OCI-LY1 (cell line): ENCODE measurements around the gene EXOSC10.

Experiments used
- H2AFZ ChIP-seq: fragments of 200-600 bp; sonication (generic), shearing (Covaris generic); 2 replicates; pipeline ENCODE4 v1.6.0; 2014; ENCODE audit warnings: antibody characterized with exemption, mild to moderate bottlenecking, low read length
- H3F3A ChIP-seq: fragments of 200-600 bp; sonication (generic), shearing (Covaris generic); 2 replicates; pipeline ENCODE4 v1.6.0; 2014; ENCODE audit warnings: mild to moderate bottlenecking, antibody characterized with exemption, low read length, moderate library complexity; ENCODE audit not compliant: insufficient read depth
- H3K27ac ChIP-seq: fragments of 200-600 bp; sonication (generic); 2 replicates; pipeline ENCODE4 v1.5.1; 2014; ENCODE audit warnings: low read length, mixed run types, mild to moderate bottlenecking, low read depth; ENCODE audit not compliant: poor library complexity, severe bottlenecking
- H3K27me3 ChIP-seq: fragments of 200-600 bp; sonication (generic); 2 replicates; pipeline ENCODE4 v1.6.0; 2014; ENCODE audit warnings: antibody characterized with exemption, mild to moderate bottlenecking, low read length, moderate library complexity; ENCODE audit not compliant: insufficient read depth
- H3K36me3 ChIP-seq: fragments of 200-600 bp; sonication (generic); 2 replicates; pipeline ENCODE4 v1.6.1; 2014; ENCODE audit warnings: mild to moderate bottlenecking, antibody characterized with exemption, low read length, moderate library complexity, mixed read lengths; ENCODE audit not compliant: insufficient read depth
- H3K4me1 ChIP-seq: fragments of 200-600 bp; sonication (generic); 2 replicates; pipeline ENCODE4 v1.5.1; 2014; ENCODE audit warnings: mild to moderate bottlenecking, low read length, moderate library complexity; ENCODE audit not compliant: insufficient read depth, severe bottlenecking
- H3K4me2 ChIP-seq: fragments of 200-600 bp; sonication (generic), shearing (Covaris generic); 2 replicates; pipeline ENCODE4 v1.6.1; 2014; ENCODE audit warnings: low read length
- H3K4me3 ChIP-seq: fragments of 200-600 bp; sonication (generic); 2 replicates; pipeline ENCODE4 v1.5.1; 2014; ENCODE audit warnings: low read length, low read depth, mild to moderate bottlenecking, mixed read lengths; ENCODE audit not compliant: poor library complexity, severe bottlenecking
- H3K79me2 ChIP-seq: fragments of 200-600 bp; shearing (Covaris generic); 2 replicates; pipeline ENCODE4 v1.6.1; 2016; ENCODE audit warnings: mixed run types, low read length, mixed read lengths; ENCODE audit not compliant: insufficient read depth
- H3K9ac ChIP-seq: fragments of 200-600 bp; sonication (generic), shearing (Covaris generic); 2 replicates; pipeline ENCODE4 v1.6.1; 2014; ENCODE audit warnings: mild to moderate bottlenecking, low read length, mixed read lengths
- H3K9me2 ChIP-seq: fragments of 200-600 bp; sonication (generic), shearing (Covaris generic); 2 replicates; pipeline ENCODE4 v1.6.1; 2014; ENCODE audit warnings: low read depth, mild to moderate bottlenecking, low read length, mixed read lengths
- H3K9me3 ChIP-seq: fragments of 200-600 bp; shearing (Covaris generic); 2 replicates; pipeline ENCODE4 v1.6.1; 2014; ENCODE audit warnings: low read length, mixed read lengths
- H4K20me1 ChIP-seq: fragments of 200-600 bp; sonication (generic), shearing (Covaris generic); 2 replicates; pipeline ENCODE4 v1.6.0; 2016; ENCODE audit warnings: mild to moderate bottlenecking, low read length; ENCODE audit not compliant: insufficient read depth
- CTCF ChIP-seq: fragments of 200-600 bp; sonication (generic), shearing (Covaris generic); IDR thresholded peaks from 2 replicates; pipeline ENCODE4 v1.5.1; 2017; ENCODE audit warnings: mild to moderate bottlenecking, antibody characterized with exemption, low read length, moderate library complexity, mixed read lengths
- EZH2 ChIP-seq: fragments of 200-600 bp; sonication (generic), shearing (Covaris generic); IDR thresholded peaks from 2 replicates; pipeline ENCODE4 v1.8.0; 2017; ENCODE audit warnings: borderline replicate concordance, mixed run types, mild to moderate bottlenecking, antibody characterized with exemption, low read length, moderate library complexity, mixed read lengths

Gene EXOSC10

GRCh38 chr1:11059968-11060830 is 39.5 kb downstream of the EXOSC10 start, which contains the start of gene SRM:
SRM (minus strand) TSS chr1:11060018; CDS start chr1:11059943, 75 bp downstream.
- H3K79me2 ChIP-seq, result peaks cover 18% of the 10 kb centered on the region; the same call in 1 of the 2 replicates
- H2AFZ ChIP-seq, result no peak within 1 kb of the TSS
- no peaks in the 10 kb centered on the region for H3K9me2 ChIP-seq
- peak within 1 kb of the TSS; percentile 73 for H3K27ac ChIP-seq
- peak within 1 kb of the TSS; percentile 99 for H3K9ac ChIP-seq
- H3K27me3 ChIP-seq, result no peaks in the 10 kb centered on the region
- peaks cover 23% of the 10 kb centered on the region for H3K4me1 ChIP-seq
- TF ChIP-seq CTCF (no peak), EZH2 (no peak)
- H4K20me1 ChIP-seq, result no peaks in the 10 kb centered on the region
- H3K4me2 ChIP-seq, result peak within 1 kb of the TSS; percentile 99
- no peaks in the 10 kb centered on the region for H3K9me3 ChIP-seq
- peaks cover 44% of the 10 kb centered on the region for H3K36me3 ChIP-seq
- peak within 1 kb of the TSS; percentile 94 for H3K4me3 ChIP-seq
- H3F3A ChIP-seq, result no peaks in the 10 kb centered on the region

- Histone ChIP-seq H3K9me3 (no peaks in the 10 kb centered on the region), H2AFZ (no peak overlapping the region), H3K79me2 (peaks cover 18% of the 10 kb centered on the region; the same call in 1 of the 2 replicates), H3K4me2 (peak overlapping the region; percentile 81), H4K20me1 (no peaks in the 10 kb centered on the region), H3K9me2 (no peaks in the 10 kb centered on the region), H3K27me3 (no peaks in the 10 kb centered on the region), H3K4me1 (peaks cover 23% of the 10 kb centered on the region), H3F3A (no peaks in the 10 kb centered on the region), H3K27ac (no peak overlapping the region), H3K36me3 (peaks cover 43% of the 10 kb centered on the region), H3K4me3 (peak overlapping the region; percentile 94), H3K9ac (peak overlapping the region; percentile 99)
- no peak for TF ChIP-seq EZH2
- 0 out of 2 replicates have a peak, but pooled peaks have one; percentile 7 for TF ChIP-seq CTCF
Observed at GRCh38 chr1:11059155-11059967, 40.3 kb downstream of the EXOSC10 start.

GRCh38 chr1:11058595-11059154 is 41.0 kb downstream of the EXOSC10 start:
- H2AFZ ChIP-seq, result no peak overlapping the region

More at GRCh38 chr1:11058595-11059154, 41.0 kb downstream of the EXOSC10 start:
- no peaks in the 10 kb centered on the region for H3F3A ChIP-seq
- no peaks in the 10 kb centered on the region for H3K27me3 ChIP-seq
- peak overlapping the region; percentile 81 for H3K4me2 ChIP-seq
- peaks cover 27% of the 10 kb centered on the region for H3K4me1 ChIP-seq
- TF ChIP-seq CTCF (no peak), EZH2 (no peak)
- peak overlapping the region; percentile 94 for H3K4me3 ChIP-seq
- H3K9me3 ChIP-seq, result no peaks in the 10 kb centered on the region
- peak overlapping the region; percentile 99 for H3K9ac ChIP-seq
- peak overlapping the region; percentile 1 for H3K27ac ChIP-seq
- H3K36me3 ChIP-seq, result peaks cover 49% of the 10 kb centered on the region
- no peaks in the 10 kb centered on the region for H4K20me1 ChIP-seq
- H3K79me2 ChIP-seq, result peaks cover 18% of the 10 kb centered on the region; the same call in 1 of the 2 replicates
- H3K9me2 ChIP-seq, result no peaks in the 10 kb centered on the region
